T-helper 17 cell (primary cell): Measurements from ENCODE around the gene TRAPPC2L. TPM values are rescaled to one million over a fixed set of nuclear protein-coding genes. Genes with fewer than 3 reads are reported as not detected.

Experiments used
- ATAC-seq: fragments of 150-1000 bp; cut with Tn5 transposase; 2 replicates; pipeline ENCODE4 v1.10.0; 2021; ENCODE audit warnings: mild to moderate bottlenecking, moderate library complexity
- DNase-seq, 3 donors: peaks; one replicate each; pipeline versions ENCODE4 v3.0.0 to v3.0.0-alpha.2; 2020 to 2021
- H3K9me3 ChIP-seq: one replicate; pipeline ENCODE4 v1.7.0; 2013; ENCODE audit warnings: low read length, mild to moderate bottlenecking; ENCODE audit not compliant: control insufficient read depth, poor library complexity, severe bottlenecking
- H3K27ac Mint-ChIP-seq: one replicate; pipeline ENCODE4 v1.8.0; 2022; ENCODE audit warnings: mild to moderate bottlenecking, moderate library complexity, mixed read lengths
- H3K27me3 Mint-ChIP-seq: one replicate; pipeline ENCODE4 v1.8.0; 2022; ENCODE audit warnings: mixed read lengths
- H3K36me3 Mint-ChIP-seq: one replicate; pipeline ENCODE4 v1.8.0; 2022; ENCODE audit warnings: low read depth, mixed read lengths
- H3K4me1 Mint-ChIP-seq: one replicate; pipeline ENCODE4 v1.8.0; 2022; ENCODE audit warnings: mild to moderate bottlenecking, mixed read lengths
- H3K4me3 Mint-ChIP-seq: one replicate; pipeline ENCODE4 v1.8.0; 2022; ENCODE audit warnings: mild to moderate bottlenecking, moderate library complexity, mixed read lengths
- total RNA-seq, 4 donors: library from RNA in 2 of 4; stranded (reverse) in 2 of 4; gene quantifications; one replicate each; pipeline ENCODE4 v1.2.3 and lab custom pipeline; 2022 to 2026

TRAPPC2L gene
- total RNA-seq, 2 donors from 2014 or later, result 33.5 to 43.0 TPM

GRCh38 chr16:88872650-88873331, 15.9 kb downstream of the TRAPPC2L start:
- DNase-seq (no peak), ATAC-seq (no peak)
- Mint-ChIP-seq H3K4me3 (no peak overlapping the region), H3K4me1 (peaks cover 3% of the 10 kb centered on the region), H3K36me3 (no peaks in the 10 kb centered on the region), H3K27me3 (peaks cover 19% of the 10 kb centered on the region), H3K27ac (no peak overlapping the region)
- H3K9me3 ChIP-seq, result no peaks in the 10 kb centered on the region

- H3K4me1 Mint-ChIP-seq, result peaks cover 4% of the 10 kb centered on the region
- H3K36me3 Mint-ChIP-seq, result no peaks in the 10 kb centered on the region
- H3K4me3 Mint-ChIP-seq, result no peak overlapping the region
- H3K27ac Mint-ChIP-seq, result no peak overlapping the region
- H3K9me3 ChIP-seq, result no peaks in the 10 kb centered on the region
- ATAC-seq (no peak), DNase-seq (no peak)
- peaks cover 15% of the 10 kb centered on the region for H3K27me3 Mint-ChIP-seq
Measured at GRCh38 chr16:88874938-88875599, 18.1 kb downstream of the TRAPPC2L start.

DNA sequence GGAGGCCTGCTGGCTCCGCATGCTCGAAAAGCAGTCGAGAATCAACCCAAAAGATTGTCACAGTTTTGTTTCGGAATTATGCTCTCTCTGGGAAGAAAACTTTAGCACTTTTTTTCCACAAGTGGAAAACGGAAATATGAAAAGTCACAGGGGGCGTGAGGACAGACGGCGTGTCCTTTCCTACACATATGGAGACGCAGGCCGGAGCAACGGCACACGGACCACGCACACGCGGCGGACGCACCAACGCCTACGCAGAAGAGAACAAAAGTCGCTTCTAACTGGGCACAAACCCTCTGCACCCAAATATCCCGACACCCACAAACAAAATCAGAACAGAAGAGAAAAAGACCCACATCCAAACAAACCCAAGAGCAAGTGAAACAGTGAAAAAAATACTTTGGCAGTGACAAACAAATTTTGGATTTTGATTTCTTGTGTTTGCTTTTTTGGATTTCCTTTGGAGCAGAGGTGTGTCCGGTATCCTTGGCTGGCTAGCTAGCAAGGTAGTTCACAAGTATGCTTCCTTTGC, 18.8 kb downstream of the TRAPPC2L start:
- Mint-ChIP-seq H3K4me3 (no peak overlapping the region), H3K27me3 (peaks cover 11% of the 10 kb centered on the region), H3K27ac (no peak overlapping the region), H3K36me3 (no peaks in the 10 kb centered on the region), H3K4me1 (peaks cover 4% of the 10 kb centered on the region)
- no peak for ATAC-seq
- DNase-seq, result no peak
- H3K9me3 ChIP-seq, result no peaks in the 10 kb centered on the region

DNA sequence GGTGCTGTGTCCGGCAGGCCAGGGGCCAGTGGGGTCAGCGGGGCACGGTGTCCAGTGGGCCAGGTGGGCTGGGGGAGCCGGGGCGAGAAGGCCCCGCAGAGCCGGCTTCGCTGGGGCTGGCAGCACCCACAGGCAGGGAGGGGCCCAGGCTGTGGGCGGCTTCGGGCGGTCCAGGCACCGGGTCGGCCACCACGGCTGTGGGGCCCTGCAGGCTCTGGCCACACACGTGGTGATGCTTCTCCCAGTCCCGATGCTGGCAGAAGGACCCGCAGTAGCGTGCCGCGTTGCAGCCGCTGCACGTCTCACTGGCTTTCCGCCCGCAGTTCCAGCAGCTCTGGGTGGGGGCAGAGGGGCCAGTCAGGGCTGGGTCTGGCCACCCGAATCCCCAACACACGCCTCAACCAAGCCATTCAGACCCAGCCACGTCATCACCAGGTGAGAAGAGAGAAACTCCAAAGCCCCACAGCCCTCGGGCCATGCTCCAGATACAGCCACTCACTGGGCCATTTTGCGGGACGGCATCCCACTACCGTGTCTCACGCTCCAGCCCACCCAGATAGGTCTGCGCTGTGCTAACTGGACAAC, 20.1 kb downstream of the TRAPPC2L start:
- ATAC-seq (no peak), DNase-seq (no peak)
- Mint-ChIP-seq H3K36me3 (no peaks in the 10 kb centered on the region), H3K27ac (no peak overlapping the region), H3K4me1 (peaks cover 2% of the 10 kb centered on the region), H3K4me3 (no peak overlapping the region), H3K27me3 (peaks cover 4% of the 10 kb centered on the region)
- no peaks in the 10 kb centered on the region for H3K9me3 ChIP-seq

DNA sequence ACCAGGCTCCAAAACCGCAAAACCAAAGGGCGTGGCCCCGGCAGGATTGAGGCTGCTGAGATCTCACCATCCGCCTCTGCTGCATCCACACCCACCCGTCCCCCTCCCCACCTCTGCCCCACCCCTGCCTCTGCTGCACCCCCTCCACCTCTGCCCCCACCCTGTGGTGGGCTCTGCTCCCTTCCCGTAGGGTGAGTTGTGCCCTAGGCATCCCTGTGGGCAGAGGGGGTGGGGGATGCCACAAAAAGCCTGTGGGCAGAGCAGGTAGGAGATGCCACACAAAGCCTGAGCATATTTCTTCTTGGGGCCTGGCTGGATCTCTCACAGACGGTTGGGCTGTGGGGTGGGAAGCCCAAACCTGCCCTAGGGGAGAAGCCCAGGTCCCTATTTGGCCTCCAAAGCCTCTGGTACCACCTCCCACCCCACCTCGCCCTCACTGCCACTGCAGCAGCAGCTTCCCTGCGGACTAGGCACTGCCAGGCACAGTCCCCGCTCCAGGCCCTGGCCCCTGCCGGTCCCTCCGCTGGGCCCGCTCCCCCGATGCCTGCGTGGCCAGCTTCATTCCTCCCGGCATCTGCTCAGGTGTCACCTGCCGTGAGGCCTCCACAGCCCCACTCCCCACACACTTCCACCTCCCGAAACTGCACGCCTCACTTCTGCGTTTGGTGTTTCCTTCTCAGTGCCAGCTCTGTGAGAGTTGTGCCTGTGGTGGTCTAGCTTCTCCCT, 20.8 kb downstream of the TRAPPC2L start:
- Mint-ChIP-seq H3K4me3 (no peak overlapping the region), H3K27me3 (peaks cover 4% of the 10 kb centered on the region), H3K27ac (no peak overlapping the region), H3K36me3 (no peaks in the 10 kb centered on the region), H3K4me1 (peaks cover 2% of the 10 kb centered on the region)
- ATAC-seq (no peak), DNase-seq (no peak)
- no peaks in the 10 kb centered on the region for H3K9me3 ChIP-seq

- Mint-ChIP-seq H3K4me1 (peaks cover 2% of the 10 kb centered on the region), H3K36me3 (no peaks in the 10 kb centered on the region)
- DNase-seq, result no peak
Measured at GRCh38 chr16:88878356-88878755, 21.4 kb downstream of the TRAPPC2L start.

DNA sequence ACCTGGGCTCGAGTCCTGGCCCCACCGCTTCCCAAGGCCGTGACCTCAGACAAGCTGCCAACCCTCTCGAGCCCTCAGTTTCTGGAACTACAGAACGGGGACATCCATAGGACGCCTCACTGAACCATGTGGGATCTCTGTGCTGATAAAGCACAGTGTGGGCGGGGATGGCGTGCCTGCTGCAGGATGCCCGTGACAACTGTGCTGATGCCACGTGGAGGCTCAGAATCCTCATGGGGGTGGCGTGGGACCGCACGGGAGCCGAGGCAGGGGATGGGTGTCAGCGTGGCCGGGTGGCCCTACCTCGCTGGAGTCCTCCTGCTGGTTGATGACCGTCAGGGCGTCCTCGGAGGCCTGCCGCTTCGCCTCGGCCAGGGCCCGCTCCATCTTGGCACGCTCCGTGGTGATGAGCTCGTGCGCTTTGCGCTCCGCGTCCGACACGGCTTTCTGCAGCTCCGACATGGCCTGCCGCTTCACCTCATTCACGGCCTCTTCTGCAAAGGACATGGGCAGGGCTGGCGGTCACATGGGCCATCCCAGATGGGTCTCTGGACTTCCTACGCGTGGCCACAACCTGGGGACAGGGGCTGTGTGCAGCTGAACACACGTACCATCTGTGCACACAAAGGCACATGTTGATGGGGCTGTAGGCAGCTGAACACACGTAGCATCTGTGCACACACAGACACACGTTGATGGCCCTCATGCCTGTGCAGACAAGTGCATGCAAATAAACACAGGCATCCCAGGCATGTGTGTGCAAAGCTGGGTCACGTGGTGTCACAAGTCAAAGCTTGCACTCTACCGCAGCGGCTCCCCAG, 22.2 kb downstream of the TRAPPC2L start:
- ATAC-seq (no peak), DNase-seq (no peak)
- H3K36me3 Mint-ChIP-seq, result no peaks in the 10 kb centered on the region
- no peaks in the 10 kb centered on the region for H3K9me3 ChIP-seq
- no peak overlapping the region for H3K27ac Mint-ChIP-seq
- H3K27me3 Mint-ChIP-seq, result peaks cover 4% of the 10 kb centered on the region
- peaks cover 2% of the 10 kb centered on the region for H3K4me1 Mint-ChIP-seq
- H3K4me3 Mint-ChIP-seq, result no peak overlapping the region

More at GRCh38 chr16:88878356-88878755, 21.4 kb downstream of the TRAPPC2L start:
- H3K27me3 Mint-ChIP-seq, result peaks cover 4% of the 10 kb centered on the region
- ATAC-seq, result no peak
- H3K4me3 Mint-ChIP-seq, result no peak overlapping the region
- no peaks in the 10 kb centered on the region for H3K9me3 ChIP-seq
- no peak overlapping the region for H3K27ac Mint-ChIP-seq

DNA sequence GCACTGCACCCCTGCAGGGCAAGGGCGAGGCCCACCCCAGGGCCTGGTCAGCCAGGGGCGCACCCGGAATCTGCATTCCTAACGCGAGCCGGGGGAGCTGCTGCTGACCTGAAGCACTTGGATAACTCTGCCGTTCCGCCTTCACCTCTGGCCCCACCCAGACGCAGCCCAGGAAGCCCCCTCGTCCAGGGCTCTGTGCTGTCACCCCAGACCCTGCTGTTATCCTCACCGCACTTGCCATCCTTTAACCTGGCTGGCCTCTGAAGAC, 22.8 kb downstream of the TRAPPC2L start:
- Mint-ChIP-seq H3K27ac (no peak overlapping the region), H3K27me3 (peaks cover 4% of the 10 kb centered on the region), H3K36me3 (no peaks in the 10 kb centered on the region)

GRCh38 chr16:88880226-88881006, 23.5 kb downstream of the TRAPPC2L start:
- H3K36me3 Mint-ChIP-seq, result no peaks in the 10 kb centered on the region

More for the DNA sequence above, 22.8 kb downstream of the TRAPPC2L start:
- Mint-ChIP-seq H3K4me3 (no peak overlapping the region), H3K4me1 (peaks cover 2% of the 10 kb centered on the region)
- H3K9me3 ChIP-seq, result no peaks in the 10 kb centered on the region
- ATAC-seq (no peak), DNase-seq (no peak)

GRCh38 chr16:88881007-88881615, 24.2 kb downstream of the TRAPPC2L start:
- Mint-ChIP-seq H3K27ac (no peak overlapping the region), H3K4me1 (peaks cover 2% of the 10 kb centered on the region), H3K4me3 (no peak overlapping the region), H3K27me3 (peaks cover 4% of the 10 kb centered on the region), H3K36me3 (no peaks in the 10 kb centered on the region)
- no peaks in the 10 kb centered on the region for H3K9me3 ChIP-seq
- no peak for ATAC-seq
- DNase-seq, result no peak

More at GRCh38 chr16:88880226-88881006, 23.5 kb downstream of the TRAPPC2L start:
- Mint-ChIP-seq H3K4me3 (no peak overlapping the region), H3K27ac (no peak overlapping the region), H3K27me3 (peaks cover 4% of the 10 kb centered on the region), H3K4me1 (peaks cover 2% of the 10 kb centered on the region)
- no peaks in the 10 kb centered on the region for H3K9me3 ChIP-seq
- ATAC-seq (no peak), DNase-seq (no peak)

DNA sequence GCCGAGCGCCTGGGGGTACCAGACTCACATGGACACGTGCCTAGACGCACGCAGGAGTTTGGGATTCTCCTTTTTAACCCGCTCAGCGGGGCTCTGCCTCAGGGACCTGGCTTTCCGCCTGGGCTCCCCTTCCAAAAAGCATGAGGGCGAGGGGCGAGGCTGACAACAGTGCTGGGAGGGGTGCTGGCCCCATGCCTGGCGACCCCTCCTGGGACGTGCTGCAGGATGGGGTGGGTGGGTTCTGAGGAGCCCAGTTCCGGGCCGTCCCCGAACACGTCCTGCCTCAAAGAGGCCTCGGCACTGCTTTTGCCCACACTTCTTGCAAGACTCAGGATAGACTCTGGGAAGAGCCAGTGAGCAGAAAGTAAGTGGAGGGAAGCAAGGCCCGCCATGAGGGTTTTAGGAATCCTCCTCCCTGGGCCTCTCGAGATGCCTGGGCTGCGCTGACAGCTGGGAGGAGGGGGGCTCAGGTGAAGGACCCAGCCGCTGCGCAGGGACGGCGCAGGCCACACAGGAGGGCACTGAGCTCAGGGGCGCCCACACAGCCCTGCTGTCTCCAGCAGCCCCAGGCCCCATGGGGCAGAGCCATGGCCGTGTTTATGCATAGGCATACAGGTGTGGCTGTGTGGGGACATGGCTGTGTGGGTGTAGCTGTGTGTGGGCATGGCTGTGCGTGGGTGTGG, 24.9 kb downstream of the TRAPPC2L start:
- ATAC-seq, result no peak
- no peak overlapping the region for H3K27ac Mint-ChIP-seq

More for the DNA sequence above, 24.9 kb downstream of the TRAPPC2L start:
- peaks cover 4% of the 10 kb centered on the region for H3K27me3 Mint-ChIP-seq
- DNase-seq, result no peak
- H3K4me3 Mint-ChIP-seq, result no peak overlapping the region
- H3K36me3 Mint-ChIP-seq, result no peaks in the 10 kb centered on the region
- no peaks in the 10 kb centered on the region for H3K9me3 ChIP-seq
- H3K4me1 Mint-ChIP-seq, result peaks cover 2% of the 10 kb centered on the region
